ENCODE data around the gene PPP1R36.

Gene PPP1R36

GRCh38 chr14:64638625-64639024 lies 88.9 kb downstream of the PPP1R36 start:
- FAIRE-seq (peak; percentile 95), DNase-seq (ENCODE audit: insufficient read length, low spot score) (no peak)
